Right kidney (tissue), 9 donors: Measurements from ENCODE around the gene C1R.

Source experiments
- DNase-seq: peaks from one replicate; pipeline ENCODE4 v3.0.0-alpha.2; 2016
- long read RNA-seq, 8 donors: transcript quantifications; one replicate each; lab custom pipeline, GENCODE V29; 2026

The C1R gene
- long read RNA-seq, donor 1, transcript C1R-215 (11 exons, 2,508 nt): major isoform, 13 of 18 reads
- long read RNA-seq, donor 1, partial matches to known transcripts: 0 of 18 reads
- long read RNA-seq, donor 1, other reads (novel, unspliced or antisense): 0 of 18 reads
- long read RNA-seq, donor 2, transcript C1R-215 (11 exons, 2,508 nt): major isoform, 6 of 8 reads
- long read RNA-seq, donor 2, partial matches to known transcripts: 0 of 8 reads
- long read RNA-seq, donor 2, other reads (novel, unspliced or antisense): 0 of 8 reads
- long read RNA-seq, donor 3, partial matches to known transcripts: 0 of 5 reads
- long read RNA-seq, donor 3, other reads (novel, unspliced or antisense): 0 of 5 reads
- long read RNA-seq, donor 4: 0 reads
- long read RNA-seq, donor 5, transcript C1R-215 (11 exons, 2,508 nt): major isoform, 6 of 6 reads
- long read RNA-seq, donor 5, partial matches to known transcripts: 0 of 6 reads
- long read RNA-seq, donor 5, other reads (novel, unspliced or antisense): 0 of 6 reads
- long read RNA-seq, donor 6, transcript C1R-215 (11 exons, 2,508 nt): major isoform, 6 of 8 reads
- long read RNA-seq, donor 6, partial matches to known transcripts: 0 of 8 reads
- long read RNA-seq, donor 6, other reads (novel, unspliced or antisense): 0 of 8 reads
- long read RNA-seq, donor 7, partial matches to known transcripts: 0 of 3 reads
- long read RNA-seq, donor 7, other reads (novel, unspliced or antisense): 0 of 3 reads
- long read RNA-seq, donor 8, partial matches to known transcripts: 0 of 6 reads
- long read RNA-seq, donor 8, other reads (novel, unspliced or antisense): 0 of 6 reads

DNA sequence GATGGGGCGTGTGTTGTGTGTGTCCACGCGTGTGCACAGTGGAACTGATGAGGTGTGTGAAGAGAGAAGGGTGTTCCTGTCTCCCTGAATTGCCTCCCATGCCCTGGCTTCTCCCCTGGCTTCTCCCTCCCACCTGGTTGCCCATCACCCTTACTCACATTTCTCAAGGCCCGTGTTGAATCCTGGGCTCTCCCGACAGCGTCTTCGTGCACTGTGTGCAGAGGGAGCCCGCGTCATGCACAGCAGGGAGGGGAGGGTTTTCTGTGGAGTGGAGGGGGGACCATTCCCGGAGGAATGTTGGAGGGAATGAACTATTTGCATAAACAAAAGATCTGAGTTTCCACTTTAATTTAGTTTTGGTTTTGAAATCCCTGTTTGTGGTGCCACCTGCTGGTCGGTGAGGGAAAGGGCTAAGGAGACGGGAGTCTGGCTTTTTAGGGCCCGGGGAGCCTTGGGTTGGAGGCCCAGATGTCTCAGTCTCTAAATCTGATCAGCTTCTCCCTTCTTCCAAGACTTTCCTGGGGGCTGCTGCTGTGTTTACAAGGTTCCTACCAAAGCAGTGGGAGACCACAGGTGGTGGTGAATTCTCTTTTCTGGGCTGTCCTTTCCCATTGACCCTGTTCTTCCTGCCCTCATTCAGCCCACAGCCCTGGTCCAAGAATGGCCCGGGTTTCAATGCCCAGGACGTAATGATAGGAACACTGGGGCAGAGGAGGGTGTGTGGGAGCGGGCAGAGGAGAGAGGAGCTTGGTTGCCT, at the start of gene C1R:
TSS of gene C1R (minus strand) at position 217 of the 757 bp plus-strand sequence. CDS start at position 160, 57 bp downstream.
- peak; percentile 73 for DNase-seq

GRCh38 chr12:7141351-7142005, 49.2 kb upstream of the C1R start:
- no peak for DNase-seq

- no peak for DNase-seq
Measured at GRCh38 chr12:7139200-7139599, 47.0 kb upstream of the C1R start.

DNA sequence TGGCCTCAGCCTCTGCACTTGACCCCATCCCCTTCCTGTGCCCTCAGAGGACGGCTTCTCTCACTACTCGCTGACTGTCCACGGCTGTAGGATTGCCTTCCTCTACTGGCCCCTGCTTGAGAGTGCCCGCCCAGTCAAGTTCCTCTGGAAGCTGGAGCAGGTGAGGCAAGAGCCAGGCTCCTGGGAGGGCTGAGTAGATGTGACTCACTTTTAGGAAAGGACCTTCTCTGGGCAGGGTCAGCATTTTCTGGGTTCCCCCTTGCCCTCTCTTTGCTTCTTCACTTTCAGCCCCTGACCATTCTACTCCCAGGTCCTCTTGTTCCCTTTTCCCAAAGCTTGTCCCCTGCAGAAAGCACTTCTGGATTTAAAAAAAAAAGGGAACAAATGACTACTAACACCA, 45.7 kb upstream of the C1R start:
- no peak for DNase-seq

GRCh38 chr12:7136676-7137075, 44.4 kb upstream of the C1R start:
- DNase-seq: no peak

- no peak for DNase-seq
Measured at GRCh38 chr12:7136071-7136470, 43.8 kb upstream of the C1R start.

DNA sequence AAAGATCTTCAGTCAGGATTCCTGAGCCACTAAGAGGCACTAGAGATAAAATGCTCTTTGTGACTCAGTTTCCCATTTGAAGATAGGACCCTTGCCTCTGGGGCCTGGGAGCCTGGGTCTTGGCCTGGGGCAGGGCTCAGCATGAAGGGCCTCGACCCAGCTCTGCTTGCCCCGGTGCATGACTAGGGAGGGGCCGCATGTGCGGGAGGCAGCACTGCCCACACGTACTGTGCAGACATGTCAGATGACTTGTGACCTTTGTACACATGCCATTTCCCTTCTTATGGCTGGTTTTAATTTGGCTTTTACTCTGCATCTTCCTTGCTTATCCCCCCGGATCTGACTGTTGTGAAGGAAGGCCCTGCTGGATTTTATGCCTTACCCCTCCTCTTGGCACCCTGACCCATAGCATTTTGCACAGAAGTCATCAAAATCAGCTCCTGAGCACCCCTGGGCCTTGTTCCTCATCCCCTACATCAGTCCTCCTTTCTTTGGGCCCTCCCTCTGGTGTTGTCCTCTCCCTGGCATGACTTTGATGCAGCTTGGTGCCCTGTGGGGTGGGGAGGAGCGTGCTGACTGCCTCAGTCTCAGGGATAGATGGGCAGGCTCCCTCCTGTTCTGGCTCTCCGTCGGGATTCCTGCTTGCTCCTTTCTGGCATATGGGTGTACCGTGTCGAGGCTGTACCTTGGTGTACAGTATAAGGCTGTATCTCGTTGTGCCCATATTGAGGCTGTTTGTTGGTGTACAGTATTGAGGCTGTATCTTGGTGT, 42.3 kb upstream of the C1R start:
- no peak for DNase-seq

DNA sequence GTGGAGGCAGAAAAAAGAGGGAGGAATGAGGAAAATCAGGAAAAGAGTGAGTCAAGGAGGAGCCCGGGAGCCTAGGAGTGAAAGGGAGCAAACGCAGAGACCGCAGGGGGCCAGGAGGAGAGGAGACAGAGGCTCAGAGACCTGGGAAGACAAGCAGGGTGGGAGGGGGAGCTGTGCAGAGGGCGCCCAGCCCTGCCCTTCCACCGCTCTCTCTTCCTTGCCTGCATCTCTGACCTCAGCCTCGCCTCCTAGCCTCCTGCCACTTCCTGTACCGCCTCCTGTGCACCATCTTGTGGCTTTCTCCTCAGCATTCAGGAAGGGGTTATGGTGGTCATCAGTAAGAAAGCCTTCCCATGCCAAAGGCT, 39.2 kb upstream of the C1R start:
- peak; percentile 60 for DNase-seq

DNA sequence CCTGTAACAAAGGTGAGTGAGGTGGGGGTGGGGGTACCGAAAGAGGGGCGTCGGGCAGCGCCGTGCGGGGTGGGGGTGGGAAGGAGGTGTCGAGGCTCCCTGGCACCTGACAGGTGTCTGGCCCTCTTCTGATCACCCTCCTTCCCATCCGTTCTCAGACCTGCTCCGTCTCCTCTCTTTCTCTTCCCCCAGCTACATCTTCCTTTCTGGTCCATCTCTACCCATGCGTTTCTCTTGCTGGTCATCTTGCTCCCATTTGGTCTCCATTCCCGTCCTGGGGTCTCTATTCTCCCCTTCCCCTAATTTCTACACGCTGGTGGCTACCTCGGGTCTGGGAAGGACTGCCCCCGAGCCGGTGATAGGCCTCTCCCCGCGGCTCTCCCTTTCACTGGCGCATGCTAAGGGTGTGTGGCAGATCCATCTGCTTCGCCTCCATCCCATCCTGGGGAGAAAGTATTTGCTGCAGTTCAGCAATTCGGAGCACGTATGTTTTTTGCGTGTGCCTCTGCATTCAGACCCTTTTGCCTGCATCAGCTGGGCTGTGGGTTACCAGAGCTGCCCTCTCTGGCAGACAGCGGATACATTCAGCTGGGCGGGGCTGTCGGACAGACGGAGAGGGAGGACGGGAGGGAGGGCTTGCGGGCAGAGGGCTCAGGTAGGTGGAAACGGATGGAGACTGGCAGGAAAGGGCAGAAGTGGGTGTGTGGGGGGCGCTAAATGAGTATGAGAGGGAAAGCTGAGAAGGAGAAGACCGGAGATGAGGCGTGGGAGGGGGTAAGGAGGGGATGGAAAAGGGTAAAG, 38.7 kb upstream of the C1R start:
- peak; percentile 70 for DNase-seq

- peak; percentile 84 for DNase-seq
Measured at GRCh38 chr12:7129872-7130691, 37.8 kb upstream of the C1R start, which contains the start of gene CLSTN3. Gene CLSTN3, plus strand, starts transcription at chr12:7130371. Its CDS starts 278 bp downstream, at chr12:7130649.

DNA sequence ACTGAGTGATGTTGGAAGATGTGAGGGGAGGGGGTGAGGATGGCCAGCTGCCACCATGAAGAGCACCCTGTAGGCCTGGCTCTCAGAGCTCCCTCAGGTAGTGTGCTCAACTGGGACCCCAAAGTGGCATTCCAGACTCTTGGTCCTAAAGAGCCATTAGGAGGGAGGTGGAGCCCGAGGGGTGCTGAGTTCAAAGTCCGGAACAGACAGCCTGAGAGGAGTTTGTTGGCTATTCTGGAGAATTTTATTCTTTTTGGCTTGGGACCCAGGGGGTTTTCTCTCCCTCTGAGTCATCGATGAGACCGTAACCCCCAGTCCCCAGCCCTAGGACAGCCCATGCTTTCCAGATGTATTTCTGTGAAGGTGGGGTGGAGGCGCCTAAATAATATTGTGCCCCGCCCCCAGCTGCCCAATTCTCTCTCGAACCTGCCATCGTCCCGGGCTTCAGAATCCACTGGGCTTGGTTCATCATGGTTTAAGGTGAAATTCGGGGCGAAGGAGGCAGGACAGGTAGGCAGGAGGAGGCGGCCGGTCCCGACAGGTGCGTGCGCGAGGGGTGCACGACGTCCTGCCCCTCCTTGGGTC, 37.1 kb upstream of the C1R start:
- DNase-seq: peak; percentile 29

- no peak for DNase-seq
Measured at GRCh38 chr12:7128681-7129286, 36.5 kb upstream of the C1R start, which contains the start of gene RBP5. Gene RBP5, minus strand, starts transcription at chr12:7128889. Its CDS starts 114 bp downstream, at chr12:7128775.

DNA sequence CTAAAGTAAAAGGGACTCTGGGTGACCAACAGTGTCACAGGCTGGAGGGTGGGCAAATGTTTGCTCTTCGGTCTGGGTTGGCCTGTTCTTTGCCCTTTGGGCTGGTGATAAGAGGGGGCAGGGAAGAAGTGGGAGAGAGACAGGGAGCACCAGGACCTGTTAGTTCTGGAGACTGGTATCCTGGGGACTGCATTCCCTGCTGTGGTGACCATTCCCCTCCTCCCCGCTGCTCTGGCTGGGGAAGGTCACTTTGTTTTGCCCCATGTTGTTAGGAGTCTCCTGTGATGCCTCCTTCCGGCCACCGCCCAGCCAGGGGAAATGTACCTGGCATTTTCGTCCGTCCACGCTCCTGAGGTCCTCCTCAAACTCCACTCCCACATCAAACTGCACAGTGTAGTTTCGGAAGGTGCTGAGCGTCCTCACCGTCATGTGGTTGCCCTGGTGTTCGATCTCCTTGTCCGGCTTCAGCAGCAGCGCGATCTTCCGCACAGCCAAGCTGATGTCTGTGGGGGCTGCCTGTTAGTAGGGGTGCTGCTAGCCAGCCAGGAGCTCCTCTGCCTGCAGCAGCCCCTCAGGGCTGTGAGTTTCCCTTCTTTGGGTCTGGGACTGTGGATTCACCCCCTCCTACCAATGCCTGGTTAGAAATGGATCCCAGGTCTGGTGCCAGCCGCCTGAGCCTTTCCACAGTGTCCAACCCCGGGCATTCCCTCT, 35.8 kb upstream of the C1R start:
- DNase-seq: no peak

GRCh38 chr12:7125632-7126227, 33.5 kb upstream of the C1R start:
- no peak for DNase-seq

GRCh38 chr12:7123806-7124522, 31.7 kb upstream of the C1R start:
- peak; percentile 59 for DNase-seq
